NCI-H2196 treated with DMSO at 0.1 percent for 48 hours (cell line): ENCODE data around the gene VCAN.

ENCODE experiments used
- DNase-seq: peaks from one replicate; lab custom pipeline; 2025; ENCODE audit not compliant: unreplicated experiment; lab: John Stamatoyannopoulos, UW

VCAN gene

DNA sequence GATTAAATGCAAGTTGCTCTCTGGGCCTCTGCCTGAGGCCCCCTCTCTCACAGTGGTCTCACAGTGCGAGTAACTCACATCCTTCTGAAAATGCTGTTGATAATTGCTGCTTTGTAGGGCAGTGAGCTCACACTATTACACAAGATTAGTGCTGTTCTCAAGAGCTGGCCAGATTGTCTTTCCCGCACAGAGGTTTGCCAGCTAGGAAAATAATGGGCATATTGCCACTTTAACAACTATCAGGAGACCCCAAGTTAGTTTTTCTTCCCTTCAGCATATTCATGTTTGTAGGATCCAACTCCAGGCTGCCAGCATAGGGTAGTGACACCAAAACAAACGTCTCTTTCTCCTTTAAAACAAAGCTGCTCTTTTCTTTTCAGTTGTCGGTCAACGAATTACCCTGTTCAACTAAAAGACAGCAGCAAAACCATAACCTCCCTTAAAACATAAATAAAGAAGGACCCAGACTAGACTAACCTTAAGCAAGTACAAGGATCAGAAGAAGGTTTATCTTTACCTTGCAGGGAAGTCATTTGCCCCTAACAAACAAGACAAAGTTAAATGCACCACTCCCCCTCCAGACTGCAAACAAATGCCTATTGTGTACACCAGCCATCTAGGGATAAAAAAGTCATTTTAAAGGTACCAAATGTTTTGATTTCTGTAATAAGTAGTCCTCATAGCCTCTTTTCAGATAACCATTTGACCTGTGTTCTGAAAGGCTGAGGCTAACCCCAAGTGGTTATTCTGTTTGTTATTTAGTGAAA, 91.4 kb downstream of the VCAN start:
- no peak for DNase-seq

DNA sequence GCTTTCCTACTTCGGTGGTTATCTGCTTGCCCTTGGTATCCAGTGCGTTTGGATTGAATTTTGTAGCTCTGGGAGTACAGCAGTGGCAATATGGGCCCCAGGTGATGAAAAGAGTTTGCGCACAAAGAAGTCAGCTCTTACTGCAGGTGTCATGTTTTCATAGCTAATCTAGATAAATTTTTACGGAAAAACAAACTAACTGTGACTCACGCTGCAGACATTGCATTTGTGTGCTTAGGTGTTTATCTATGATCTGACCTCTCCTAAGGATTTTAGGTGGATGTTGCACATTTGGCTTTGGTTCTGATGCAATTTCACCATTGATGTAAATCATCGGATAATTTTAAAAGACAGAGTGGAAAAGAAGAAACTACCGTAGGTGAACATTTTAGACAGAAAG, 92.1 kb downstream of the VCAN start:
- no peak for DNase-seq

DNA sequence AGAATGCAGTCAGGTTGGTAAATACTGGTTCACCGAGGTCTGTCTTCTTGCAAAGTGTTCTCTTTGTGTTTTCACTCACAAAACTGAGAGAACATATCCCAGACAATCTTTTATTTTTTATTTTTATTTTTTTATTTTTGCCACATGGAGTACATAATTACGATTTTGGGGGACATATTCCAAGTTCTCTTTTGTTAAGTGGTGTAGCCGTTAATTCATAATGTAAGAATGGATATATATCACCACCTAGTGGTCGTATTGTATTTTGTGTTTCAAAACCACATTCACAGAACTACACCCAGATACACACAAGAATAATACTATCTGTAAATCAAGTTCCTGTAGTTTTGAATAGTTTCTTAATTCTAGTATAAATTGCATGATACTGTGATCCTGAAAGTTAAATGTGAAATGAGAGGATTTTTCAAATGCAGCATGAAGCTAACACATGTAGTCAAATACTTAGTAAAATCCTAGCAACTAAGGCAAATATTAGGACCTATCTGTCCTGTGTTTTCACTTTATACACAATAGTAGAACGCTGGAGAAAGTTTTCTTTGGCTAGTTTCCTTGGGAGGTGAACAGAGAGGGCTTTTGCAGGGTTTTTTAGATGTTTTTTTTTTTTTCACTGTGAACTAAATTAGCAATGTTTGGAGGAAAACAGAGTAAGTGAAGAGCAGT, 92.7 kb downstream of the VCAN start:
- DNase-seq = no peak

DNA sequence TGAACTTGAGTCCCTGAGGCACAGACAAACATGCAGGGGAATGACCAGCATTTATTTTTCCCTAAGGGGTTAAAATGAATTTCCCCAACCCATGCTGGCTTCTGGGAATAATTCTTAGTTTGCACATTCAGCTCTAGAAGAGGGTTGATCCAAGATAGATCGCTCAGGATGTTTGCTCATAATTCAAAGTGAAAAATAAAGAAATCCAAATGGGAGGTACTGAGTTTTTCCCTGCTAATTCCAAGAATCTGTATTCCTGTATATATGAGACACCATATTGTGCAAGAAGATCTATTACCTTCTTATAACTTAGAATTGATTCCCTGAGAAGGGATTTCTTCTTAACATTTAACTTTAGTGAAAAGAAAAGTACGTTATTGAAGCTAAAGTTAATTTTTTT, 96.2 kb downstream of the VCAN start:
- DNase-seq = no peak

DNA sequence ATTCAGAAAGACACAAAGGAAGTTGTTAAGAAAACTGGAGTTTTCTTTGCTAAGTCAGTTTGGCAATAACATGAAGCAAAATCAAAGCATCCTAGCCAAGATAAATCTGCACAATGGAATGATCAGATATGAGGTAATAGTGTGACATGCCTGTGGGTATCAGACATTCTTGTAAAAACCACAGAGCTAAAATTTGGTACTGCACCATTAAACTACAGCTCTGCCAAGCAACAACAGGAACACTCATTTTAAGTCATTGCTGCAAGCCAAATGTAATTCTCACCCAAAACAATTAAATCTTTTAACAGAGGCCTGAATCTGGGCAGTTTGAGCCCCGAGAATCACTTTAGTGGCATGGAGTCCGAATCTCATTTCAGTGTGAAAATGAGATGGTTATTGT, 96.6 kb downstream of the VCAN start:
- DNase-seq = no peak

DNA sequence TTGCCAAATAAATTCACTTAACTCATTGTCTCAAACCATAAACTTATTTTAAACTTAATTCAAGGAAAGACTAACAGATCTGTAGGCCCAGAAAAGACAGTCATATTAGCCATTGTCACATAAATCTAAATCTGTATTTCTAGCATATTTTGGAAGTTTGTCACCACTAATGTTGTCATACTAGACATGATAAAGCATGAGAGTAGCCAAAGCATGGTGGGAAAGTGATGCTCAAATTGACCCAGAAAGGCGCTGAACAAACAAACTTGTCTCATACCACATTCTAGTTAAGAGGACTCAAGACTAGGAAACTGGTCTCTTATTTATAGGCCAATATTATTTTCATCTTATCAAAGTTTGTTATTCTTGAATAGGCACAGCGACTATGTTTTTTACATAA, 99.4 kb downstream of the VCAN start:
- no peak for DNase-seq

DNA sequence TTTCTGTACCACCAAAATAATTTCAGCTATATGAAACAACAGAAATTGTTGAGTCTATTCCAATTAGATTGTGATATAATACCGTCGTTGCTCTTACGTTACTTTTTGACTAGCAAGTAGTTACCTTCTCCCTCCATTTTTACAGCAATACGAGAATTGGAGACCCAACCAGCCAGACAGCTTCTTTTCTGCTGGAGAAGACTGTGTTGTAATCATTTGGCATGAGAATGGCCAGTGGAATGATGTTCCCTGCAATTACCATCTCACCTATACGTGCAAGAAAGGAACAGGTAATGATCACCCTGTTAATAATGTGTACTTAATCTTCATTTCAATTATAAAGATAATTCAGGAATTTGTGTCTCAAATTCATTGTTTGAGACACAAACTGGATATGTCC, 100.7 kb downstream of the VCAN start:
- no peak for DNase-seq

DNA sequence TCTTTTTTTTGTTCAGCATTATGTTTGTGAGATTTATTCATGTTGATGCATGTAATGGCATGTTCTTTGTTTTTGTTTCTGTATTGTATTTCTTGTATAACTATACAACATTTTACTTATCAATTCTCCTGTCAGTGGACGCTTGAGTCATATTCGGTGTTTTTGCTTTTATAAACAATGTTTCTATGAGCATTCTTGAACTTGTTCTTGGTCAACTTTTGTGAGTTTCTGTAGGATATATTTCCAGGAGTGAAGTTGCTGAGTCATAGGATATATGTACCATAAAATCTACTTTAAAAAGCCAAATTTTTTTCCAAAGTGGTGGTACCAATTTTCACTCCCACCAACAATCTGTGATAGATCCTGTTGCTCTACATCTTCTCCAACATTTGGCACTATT, 104.8 kb downstream of the VCAN start:
- DNase-seq = no peak

DNA sequence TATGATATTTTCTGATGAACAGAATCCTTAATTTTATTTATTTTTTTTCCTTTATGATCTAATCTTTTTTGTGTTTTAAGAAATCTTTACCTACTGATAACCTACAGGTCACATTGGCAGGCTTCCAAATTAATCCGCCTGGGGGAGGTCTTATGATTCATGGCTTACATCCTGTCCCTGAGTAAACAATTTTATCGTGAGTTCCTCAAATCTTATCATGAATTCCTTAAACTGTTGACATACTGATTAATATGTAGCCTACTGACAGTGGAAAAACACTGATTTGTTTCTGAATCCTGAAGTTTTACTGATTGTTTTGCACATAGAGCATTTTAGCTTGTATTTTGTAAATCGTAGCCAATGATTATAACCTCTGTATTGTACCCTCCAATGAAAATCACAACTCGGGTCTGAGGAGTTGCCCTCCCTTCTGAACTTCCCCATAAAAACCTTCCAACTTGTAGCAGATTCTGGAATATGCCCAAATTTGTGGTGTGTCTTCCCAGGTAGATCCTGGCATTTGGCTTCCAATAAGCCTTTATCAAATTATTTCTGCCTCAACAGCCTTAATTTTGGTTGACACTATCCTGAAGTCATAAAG, 105.6 kb downstream of the VCAN start:
- no peak for DNase-seq

DNA sequence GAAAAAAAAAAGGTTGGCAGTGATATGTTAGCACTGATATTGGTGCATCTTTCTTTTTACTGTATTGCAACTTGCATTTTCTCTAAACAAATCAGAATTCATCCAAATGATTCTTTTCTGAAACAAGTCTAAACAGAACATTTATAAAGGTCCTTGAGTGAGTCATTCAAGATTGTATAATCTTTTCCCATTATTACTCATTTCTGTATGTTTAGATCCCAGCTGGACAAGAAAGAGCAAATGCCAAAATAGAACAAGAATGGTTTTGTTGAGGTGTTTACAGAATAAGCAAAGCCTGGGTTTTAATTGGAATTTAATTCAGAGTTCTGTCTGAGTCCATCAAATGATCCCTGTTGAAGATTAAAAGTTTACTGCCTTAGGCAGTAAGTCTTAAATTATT, 112.3 kb downstream of the VCAN start:
- no peak for DNase-seq

DNA sequence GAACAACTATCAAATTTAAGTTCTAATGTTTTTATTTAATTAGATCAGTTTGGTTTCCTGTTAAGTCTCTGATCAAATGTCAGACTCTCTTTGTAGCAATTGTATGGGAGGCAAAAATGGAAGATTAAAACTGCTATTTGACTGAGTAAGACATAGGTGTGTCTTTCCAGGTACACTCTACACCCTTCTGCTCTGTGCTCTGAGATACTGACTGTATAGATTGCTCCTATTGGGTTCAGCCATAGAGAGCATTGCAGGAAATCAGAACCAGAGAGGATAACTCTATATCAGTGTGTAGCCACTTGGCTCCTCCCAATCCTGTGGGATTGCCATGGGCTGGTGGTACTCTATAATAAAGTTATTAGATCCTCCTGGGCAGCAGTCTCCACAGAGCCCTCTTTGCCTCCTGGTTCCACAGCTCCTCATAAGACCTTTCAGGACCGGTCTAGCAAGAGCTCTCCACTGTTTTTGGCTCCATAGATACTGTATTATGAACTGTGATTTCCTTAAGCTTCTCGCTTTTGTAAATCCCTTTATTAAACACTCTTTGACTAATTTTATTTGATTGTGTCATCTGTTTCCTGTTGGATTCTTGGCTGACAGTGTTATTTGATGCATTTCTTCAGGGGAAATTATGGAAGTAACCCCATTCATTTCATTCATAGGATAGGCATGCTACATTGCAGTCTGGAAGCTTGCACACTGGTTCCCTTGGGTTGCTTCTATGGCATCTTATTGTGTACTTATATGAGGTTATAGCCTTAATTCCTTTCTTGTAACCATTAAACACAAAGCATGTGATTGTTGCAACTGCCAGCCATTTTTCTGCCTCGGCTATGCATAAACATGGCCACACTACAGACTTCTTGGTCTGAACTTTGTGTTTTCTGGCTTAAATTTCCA, 115.6 kb downstream of the VCAN start:
- DNase-seq = no peak

DNA sequence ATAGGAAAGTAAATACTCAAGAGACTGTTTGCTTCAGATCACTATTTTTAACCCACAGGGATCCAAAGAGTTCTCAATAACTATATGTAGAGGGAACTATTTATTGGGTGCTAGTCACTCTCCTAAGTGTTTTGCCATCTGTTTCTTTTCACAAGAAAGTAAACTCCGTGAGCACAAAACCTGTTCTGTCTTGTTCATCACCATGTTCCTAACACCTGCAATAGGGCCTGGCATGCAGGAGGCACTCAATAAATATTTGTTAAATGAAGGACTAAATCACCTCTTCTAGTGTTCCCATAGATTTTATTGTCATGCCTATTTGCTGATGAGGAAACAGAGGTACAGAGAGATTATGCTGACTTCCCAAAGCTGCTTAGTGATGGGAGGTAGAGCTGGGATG, 118.2 kb downstream of the VCAN start:
- no peak for DNase-seq

DNA sequence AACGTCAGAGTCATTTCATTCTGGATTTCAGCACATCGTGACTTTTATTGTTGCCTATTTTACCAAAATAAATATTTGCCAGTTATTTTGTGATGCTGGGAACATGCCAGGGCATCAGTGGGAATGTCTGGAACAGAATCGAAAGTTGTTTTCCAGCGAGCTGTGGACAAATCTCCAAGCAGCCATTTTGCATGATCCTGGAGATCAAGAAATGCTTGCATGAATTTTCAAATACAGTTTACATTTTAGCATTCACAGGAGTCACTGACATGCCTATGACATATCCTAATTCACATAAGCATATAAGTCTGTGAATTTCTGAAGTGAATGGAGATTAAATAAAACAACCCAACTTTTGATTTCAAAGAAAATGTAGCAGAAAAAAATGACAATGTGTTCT, 119.4 kb downstream of the VCAN start:
- no peak for DNase-seq

DNA sequence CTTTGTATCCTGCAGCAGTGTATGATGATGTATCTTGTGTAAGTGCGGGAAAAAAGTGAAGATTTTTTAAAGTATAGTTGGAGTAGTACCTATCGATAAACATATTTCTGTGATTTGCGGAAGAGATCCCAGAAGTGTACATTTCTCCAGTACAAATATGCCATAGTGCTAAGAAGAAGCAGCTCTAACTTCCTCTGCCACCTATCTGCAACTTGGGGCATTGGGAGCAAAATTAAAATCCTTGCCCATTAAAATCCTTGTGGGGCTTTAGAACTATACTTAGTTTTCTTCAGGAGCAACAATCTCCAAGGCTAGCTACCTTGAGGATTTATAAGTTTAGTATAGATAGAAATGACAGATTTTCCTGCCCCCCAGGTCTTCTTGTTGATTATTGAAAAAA, 123.7 kb downstream of the VCAN start:
- no peak for DNase-seq

DNA sequence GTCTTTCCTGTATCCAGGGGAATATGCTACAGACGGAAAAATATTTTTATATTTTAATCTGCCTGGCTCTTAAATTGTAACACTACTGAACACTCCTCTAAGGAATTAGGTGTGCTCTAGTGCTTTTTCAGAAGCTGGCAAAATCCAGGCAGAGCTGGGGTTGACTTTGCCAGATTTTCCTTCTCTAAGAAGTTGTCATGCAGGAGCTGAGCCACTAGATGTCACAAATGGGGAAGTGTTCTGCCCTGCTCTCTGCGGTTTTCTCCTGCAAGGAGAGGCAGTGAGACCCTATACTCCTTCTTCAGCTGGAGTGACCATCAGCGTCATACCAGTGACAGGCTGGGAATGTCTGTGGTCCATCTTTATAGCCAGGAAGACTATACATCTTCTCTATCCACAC, 136.6 kb downstream of the VCAN start:
- DNase-seq = no peak

DNA sequence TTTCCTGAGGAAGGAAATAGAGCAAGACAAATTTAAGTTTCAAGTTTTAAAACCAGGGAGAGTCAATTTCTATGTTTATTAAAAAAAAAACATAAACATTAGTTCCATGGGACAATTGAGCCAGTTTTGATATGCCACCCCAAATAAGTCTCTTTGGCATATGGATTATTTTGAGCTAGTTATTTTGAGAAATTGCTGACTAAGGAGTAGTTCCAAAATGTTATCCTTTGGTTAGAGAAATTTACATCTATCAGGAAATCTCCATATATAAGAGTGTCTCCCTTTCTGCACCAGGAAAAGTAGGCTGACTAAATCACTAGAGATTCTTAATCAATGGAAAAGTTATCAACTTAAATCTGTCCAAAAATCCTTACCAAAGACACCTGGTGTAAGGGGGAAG, 143.3 kb downstream of the VCAN start:
- no peak for DNase-seq

DNA sequence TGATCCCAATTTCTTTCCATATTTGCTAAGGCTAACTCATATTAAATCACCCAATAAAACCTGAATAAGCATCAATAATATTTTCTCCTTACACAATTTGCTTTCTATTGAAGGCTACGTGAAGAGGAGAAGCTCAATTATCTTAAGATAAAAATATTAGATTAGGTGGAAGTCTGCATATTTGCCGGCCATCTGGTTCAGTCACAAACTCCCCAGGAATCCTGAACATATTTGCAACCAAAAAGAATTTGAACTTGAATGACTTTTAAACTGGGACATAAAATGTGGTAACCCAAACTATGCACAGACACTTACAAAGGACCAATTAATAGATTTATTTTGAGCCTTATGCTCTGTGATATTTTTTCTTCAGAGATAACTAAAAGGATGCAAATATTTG, 156.8 kb downstream of the VCAN start:
- DNase-seq = no peak
